Activated gamma-delta T cell treated with anti-CD3 and anti-CD28 coated beads, Interleukin-2, amount 50 U/mL, for 16 hours (primary cell): ENCODE results near the gene TAF1D.
"Not testable (repeated sequence)": the region's sequence is repeated elsewhere in the genome, so short reads cannot be mapped to it uniquely, and the experiment has no call there.

Experiments used
- DNase-seq: peaks from one replicate; pipeline ENCODE4 v3.0.0-alpha.2; 2020; ENCODE audit warnings: low read depth

Gene TAF1D

DNA sequence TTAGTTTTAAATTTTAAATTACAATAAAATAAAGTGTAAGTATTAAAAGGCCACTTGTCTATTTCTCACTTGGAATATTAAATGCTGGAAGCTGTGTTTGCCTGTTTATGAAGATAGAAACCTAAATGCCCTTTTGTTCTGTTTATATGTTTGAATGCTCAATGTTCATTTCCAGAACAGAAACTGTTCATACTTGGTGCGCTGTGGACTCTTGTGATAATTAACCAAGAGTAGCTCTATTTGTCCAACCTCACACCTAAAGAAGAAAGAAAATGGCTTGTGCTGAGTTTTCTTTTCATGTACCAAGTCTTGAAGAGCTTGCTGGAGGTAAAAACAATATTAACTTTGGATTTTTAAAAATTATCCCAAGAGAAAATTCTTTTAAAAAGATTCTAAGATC lies 5.8 kb upstream of the TAF1D start:
- no peak for DNase-seq

DNA sequence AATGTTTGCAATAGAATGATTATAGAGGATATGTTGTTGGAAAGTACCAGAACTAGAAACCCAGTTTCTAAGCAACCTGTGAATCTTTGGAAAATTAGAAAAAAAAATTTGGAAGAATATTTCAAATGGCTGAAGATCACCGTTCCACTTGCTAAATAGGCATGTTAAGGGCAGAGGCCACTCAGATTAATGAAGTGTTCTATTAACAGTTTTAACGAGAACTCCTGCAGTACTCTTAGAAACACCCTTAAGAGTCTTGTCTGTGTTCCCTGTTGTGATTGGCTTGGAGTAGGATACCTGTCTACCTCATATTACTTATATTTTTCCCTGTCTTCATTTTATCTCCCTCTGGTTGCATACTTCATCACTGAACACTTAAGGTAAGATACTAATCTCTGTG lies 4.8 kb upstream of the TAF1D start:
- DNase-seq: no peak

DNA sequence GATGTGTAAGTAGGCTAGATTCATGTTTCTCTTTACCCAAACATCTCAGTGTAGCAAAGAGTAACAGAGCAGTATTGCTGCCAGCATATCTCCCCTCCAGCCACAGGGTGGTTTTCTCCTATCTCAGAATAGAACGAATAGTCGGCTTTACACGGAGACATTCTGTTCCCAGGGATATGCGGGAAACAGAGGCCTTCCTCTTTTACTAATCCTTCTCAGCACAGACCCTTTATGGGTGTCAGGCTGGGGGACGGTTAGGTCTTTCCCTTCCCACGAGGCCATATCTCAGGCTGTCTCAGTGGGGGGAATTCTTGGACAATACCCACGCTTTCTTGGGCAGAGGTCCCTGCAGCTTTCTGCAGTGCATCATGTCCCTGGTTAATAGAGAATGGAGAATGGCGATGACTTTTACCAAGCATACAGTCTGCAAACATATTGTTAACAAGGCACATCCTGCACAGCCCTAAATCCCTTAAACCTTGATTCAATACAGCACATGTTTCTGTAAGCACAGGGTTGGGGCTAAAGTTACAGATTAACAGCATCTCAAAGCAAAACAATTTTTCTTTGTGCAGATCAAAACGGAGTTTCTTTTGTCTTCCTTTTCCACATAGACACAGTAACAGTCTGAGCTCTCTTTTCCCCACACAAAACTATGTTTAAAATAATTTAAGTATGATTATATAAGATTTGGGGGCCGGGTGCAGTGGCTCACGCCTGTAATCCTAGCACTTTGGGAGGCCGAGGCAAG lies 3.9 kb upstream of the TAF1D start:
- not testable (repeated sequence) for DNase-seq

DNA sequence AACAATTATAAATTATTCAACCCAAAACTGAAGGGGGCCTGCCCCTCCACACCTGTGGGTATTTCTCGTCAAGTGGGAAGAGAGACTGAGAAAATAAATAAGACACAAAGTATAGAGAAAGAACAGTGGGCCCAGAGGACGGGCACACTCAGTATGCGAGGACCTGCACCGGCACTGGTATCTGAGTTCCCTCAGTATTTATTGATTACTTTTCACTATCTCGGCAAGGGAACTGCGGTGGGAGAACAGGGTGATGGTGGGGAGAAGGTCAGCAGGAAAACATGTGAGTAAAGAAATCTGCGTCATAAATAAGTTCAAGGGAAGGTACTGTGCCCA lies 3.3 kb upstream of the TAF1D start:
- DNase-seq: no peak

DNA sequence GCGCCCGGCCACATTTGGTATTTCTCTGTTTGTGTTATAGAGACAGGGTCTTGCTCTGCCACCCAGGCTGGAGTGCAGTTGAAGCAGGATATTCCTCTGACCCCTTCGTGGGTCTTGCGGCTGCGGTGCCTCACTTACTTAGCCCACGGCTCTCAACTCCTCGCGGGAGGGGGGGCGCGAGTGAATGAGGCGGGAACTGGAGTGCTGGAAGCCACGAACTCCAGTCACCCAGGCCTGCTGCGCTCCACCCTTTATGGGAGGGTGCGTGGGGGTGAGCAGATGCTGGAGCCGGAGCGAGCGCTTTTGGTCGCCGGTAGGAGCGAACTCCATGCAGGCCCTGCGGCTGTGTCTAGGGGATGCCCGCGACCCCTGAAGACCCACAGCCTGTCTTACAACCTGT lies 2.0 kb upstream of the TAF1D start:
- DNase-seq: no peak

DNA sequence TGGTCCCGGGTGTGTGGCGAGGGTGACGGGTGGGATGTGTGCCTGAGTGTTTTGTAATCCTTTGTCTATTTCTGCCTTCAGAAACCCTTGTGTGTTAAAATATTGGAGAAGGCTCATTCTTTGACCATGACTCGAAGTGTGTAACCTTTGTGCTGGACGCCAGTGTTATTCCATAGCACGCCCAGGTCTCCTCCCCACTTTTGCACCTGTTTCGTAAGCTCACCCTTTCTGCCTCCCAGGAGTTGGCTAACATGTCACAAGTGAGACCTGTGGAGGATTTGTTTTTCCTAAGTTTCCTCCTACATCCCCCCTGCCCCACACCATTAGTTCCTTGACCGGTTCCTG lies 559 bp upstream of the TAF1D start:
- no peak for DNase-seq

DNA sequence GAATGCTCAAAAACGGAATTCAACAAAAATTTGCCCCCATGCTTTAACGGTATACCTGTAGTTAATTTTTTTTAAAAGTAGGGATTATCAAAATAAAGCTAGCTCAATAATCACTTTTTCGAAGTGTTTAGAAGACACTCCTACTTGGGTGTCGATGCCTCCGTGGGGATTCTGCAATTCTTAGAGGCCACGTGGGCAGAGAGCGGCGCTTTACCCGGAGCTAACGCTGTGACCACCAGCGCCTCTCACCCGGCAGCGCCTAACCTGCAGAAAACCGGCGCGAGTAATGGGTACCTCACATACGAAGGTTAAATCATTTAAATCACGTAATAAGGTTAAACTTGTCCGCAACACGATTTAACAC lies 583 bp downstream of the TAF1D start:
- peak; percentile 45 for DNase-seq

DNA sequence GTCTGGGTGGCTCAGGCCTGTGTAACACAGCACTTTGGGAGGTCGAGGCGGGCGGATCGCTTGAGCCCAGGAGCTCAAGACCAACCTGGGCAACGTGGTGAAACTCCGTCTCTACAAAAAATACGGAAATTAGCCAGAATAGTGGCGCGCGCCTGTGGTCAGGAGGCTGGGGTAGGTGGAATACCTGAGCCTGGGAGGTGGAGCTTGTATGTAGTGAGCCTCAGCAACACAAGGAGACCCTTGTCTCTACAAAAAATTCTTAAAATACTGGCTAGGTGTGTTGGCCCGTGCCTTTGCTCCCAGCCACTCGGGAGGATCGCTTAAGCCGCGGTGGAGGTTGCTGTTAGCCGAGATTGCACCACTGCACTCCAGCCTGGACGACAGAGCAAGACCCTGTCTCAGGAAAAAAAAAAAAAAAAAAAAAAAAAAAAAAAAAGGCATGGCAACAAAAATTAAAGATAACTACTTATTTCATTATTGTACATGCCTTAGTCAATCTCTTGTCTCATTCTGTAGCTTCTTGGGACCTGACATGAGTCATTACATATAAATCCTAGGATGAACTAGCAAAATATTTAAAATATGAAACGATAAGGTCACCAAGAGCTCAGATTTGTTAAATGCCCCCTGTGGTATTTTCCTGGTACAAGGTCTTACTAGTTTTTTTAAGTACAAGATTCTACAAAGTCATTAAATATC lies 1.1 kb downstream of the TAF1D start:
- DNase-seq: no peak

DNA sequence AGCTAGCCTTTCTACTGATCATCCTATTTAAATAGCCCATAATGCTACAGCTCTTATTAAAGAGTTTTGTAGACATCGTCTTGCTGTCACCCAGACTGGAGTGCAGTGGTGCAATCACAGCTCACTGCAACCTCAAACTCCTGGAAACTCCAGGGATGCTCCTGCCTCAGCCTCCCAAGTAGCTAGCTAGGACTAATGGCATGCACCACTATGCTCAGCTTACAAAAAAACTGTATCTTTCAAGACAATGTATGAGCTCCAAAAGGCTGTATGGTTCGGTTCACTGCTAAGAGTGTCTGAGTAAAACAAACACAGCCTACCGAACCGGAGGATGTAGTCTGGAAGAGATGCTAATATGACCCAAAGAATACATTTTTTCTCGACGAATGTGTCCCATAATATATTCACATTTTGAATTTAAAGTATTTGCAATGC lies 2.6 kb downstream of the TAF1D start:
- DNase-seq: no peak

DNA sequence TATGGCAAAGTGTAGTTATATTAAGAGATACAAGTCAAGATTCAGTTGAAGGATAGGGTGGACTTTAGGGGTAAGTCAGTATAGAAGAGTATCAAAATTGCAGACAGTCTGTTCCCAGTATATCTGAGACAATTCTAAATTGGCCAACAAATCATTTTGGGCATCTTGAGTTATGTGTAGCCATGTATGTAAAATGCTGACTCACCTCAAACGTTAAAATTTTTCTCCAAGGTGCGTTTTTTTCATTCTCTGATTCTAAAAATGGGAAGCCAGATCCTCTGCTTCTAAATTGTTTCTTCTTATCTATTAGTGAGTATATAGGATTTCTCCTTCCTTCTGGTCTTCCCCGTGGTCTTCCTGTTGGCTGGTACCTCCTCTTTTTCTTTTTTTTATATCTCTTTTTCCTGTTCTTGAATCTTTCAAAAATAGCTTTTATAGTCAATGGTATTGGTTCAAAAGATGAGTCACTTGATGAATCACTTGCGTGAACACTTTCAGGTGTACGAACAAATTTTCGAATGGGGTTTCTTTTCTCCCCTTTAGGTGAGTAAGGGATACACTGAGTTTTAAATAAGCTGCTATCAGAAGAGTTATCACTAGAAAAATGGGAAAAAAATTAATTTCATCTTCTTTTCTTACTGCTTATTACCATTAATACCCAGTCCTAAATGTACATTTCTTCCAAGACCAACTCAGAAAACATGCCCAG lies 3.2 kb downstream of the TAF1D start:
- DNase-seq: no peak

DNA sequence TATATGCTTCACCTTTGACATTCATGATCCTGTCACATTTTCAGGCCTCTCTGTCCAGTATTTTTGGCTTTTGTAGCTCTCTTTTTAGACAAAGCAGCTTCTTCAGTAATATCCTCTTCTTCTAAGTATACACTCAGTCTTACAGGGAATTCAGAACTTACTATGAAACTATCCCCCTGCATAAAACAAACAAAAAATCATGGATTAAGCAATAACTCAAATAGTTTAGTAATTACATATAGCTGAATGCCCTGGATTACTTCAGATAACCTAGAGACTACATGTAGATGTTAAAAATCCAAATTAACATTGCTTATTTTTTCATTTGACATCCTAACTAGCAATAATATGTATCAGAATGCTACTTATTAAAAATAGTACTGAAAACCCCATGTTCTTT lies 5.2 kb downstream of the TAF1D start:
- DNase-seq: no peak

DNA sequence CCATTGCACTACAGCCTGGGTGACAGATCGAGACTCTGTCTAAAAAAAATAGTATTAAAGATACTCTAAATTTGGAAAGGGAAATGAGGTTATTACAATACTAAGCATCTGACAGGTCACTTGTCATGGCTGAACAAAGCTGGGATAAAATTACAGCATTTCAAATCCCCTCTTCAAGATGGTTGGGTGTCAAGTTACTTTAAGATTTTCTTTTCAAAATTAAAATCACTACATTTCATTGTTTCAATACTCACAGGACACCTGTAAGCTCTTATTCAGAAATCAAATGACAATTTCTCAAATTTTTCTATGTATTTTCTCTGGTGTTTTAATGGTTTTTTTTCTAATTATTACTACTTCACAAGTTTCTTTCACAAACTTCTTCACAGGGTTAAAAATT lies 5.7 kb downstream of the TAF1D start:
- DNase-seq: no peak

DNA sequence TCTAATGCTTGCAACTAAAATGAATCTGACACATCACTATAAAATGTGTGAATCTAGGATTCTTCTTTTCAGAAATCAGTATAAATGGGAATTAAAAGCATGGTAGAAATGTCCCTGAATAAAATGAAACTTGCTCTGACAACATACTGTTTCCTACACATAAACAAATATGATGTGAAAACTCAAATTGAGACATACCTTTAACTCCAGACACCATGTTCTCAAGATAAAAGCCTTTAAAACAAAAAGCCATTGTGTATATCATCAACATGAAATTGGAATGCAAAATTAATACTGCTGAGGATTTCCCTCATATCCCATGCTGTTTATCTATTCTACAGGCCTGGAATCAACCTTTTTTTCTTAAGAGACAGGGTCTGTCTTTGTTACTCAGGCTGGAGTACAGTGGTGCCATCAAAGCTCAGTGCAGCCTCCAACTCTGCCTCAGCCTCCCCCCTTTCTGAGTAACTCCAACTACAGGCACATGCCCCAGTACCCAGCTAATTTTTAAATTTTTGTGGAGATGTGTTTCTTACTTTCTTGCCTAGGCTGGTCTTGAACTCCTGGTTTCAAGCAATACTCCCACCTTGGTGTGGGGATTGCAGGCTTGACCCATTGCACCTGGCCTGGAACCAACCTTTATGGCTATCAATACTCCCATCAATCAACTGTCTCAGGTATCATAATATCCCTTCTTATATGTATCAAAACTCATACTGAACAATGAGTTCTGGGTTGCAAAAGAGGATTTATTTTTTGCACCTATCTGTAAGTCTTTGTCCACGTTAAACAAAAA lies 6.7 kb downstream of the TAF1D start:
- no peak for DNase-seq

DNA sequence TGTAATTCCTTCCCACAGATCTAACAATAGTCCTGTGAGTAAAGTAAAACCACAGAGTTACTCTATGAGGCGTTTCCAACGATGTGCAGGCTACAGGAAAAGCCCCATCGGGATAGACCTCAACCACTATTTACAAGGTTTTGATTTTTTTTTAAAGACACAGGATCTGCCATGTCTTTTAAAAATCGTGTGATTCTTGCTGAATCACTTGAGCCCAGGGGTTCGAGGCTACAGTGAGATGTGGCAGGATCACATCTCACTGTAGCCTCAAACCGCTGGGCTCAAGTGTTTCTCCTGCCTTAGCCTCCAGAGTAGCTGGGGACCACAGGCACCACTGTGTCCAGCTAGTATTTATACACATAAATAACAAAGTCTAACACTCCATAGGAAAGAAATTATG lies 7.8 kb downstream of the TAF1D start:
- no peak for DNase-seq

DNA sequence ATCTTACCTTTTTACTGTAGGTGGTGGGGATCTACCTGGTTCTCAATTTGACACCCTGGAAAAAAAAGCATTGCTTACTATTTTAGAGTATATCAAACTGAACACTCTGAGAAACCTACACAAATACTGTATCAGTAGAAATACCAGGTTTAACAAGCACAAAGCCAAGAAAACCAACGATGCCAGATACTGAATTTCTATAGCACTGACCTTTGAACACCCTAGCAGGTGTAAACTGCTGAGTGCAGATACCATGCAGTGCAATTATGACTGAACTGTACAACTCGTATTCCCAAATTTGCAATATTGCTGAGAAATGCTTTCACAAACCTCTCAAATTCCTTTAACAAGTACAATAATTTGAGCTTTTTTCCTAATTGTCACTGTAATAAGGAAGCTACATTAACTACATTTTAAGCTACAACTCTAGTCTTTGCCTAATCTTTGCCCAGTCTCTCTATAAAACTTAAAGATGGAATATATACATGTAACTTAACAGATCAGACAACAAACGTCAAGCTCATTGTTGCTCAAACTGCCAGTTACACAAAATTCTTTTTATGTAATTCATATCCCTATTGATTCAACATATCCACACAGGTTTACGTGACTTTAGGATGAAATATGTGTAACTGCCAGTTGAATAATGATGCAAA lies 8.9 kb downstream of the TAF1D start:
- DNase-seq: no peak

DNA sequence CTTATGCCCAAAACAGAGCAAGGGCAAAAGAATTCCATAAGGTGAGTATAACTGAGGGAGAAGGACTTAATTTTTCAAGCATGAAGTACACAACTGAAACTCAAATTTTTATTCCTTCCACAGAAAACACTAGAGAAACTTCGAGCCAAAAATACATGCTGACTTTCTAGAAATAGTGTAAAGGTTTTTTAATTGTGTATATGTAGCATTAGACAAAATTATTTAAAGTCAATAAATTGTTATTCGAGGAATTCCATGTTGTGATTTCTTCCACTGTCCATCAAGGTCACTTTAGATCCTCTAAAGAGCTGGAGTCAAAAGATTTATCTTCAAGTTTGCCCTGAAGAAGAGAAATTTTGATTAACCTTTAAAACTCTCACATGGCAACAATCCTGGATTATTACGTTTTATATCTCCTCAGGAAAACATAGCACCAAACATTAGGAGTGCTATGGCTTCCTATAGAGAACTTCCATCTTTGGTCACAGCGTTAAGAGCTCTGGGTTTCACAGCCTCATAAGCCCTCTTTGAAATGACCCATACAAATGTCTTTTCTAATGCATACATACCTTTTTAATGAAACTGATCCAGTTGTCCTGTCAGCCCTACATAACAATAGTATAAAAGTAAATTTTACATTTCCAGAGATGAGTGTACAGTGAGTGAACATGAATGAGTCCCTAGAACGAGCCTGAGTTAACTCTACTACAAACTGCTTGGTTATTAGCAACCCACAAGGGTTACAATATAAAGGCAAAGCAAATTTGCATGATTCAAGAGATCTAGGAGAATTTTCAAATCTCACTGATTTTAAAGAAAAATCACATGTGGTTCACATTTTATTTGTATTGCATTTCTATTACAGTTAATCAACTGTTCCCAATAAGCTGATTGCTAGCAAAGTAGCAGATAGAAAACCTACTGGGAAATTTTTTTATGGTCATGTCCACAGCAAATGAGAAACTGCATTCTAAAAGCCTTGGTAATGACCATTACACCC lies 10.9 kb downstream of the TAF1D start:
- DNase-seq: no peak

DNA sequence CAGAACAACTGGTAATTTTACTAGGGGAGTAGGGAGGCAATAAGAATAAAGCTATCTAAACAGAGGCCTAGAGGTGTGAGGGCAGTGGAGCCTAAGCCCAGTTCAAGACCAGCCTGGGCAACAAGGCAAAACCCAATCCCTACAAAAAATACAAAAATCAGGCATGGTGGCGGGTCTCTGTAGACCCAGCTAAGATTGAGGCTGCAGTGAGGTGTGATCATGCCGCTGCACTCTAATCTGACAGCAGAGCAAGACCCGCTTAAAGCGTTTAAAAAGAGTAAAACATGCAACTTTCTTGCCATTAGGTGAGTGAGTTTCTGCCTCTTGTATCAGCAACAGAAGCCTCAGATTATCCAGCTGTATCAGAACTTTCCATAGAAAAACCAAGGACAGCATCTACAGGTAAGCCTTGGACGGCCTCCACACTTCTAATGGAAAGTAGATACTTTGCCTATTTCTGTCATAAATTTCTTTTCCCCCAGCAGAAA lies 12.1 kb downstream of the TAF1D start:
- no peak for DNase-seq

DNA sequence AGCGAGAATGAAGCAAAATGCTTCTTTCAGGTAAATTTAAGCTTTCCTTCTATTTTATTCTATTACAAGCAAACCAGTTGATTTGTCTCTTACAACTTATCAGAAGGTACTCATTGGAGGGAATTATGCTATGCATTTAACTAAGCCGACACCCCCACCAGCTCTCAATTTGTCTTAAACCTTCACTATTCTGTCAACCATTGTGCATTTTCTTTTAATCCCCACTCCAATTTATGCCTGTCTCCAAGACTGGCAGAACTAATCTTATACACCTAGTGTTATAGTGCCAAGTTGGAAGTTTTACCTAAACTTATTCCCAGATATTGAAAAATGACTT lies 12.5 kb downstream of the TAF1D start:
- no peak for DNase-seq

DNA sequence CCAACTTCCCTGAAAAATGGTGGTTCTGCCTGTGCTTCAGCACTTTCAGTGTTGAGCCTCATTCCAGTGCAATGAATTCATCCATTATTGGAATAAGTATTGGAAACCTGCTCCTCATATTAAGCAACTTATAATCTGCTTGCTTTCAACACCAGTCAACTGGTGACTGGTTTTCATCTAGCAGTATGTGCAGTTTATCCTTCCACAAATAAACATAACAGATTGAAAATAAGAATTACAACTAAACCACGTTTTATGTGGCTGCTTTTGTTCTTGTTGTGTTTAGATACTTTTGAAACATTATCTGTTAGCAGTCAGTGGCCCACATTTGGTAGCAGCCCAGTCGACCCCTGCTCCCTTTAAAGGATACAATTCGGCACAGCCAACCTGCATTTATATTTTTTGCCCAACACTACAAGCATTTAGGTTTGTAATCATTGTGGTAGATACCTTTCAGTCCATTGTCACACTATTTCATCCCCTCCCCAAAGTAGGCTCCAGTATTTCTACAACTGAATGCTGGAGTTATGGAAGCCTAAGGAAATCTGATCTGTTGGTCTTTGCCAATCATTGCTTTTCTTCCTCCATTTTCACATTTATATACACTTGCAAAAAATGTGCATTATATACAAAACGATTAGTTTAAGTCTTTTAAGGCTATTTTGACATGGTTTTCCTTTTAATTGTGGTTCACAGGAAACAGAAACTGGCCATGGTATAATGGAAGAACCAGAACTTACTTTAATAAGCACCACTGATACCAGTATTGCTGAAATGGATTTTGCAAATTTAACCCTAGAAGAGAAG lies 13.1 kb downstream of the TAF1D start:
- no peak for DNase-seq

DNA sequence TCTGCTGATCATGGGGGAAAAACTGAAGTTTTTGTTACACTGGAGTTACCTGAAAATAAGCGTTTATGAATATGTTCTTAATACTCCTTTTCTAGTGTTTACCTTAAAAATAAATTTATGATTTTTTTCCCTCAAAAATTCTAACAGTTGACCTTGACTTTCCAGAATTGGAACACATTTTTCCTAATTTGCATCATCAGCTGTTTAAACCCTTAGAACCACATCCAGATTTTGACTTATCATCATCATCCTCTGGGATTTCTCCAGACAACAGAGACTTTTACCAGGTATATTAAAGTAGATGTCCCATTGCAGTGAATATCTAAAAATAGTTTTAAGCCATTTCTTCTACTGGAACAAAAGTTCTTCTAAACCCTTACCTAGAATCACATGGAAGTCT lies 17.2 kb downstream of the TAF1D start:
- no peak for DNase-seq
